ENCODE measurements around the gene C4orf50. TPM values are rescaled to one million over a fixed set of nuclear protein-coding genes. Genes with fewer than 3 reads are reported as not detected.

The C4orf50 gene
- total and polyA plus RNA-seq, 2 of the 8 experiments (the other 6 are each of a cell fraction or from before 2014, with no cell fraction given), result 0.08 to 0.22 TPM

DNA sequence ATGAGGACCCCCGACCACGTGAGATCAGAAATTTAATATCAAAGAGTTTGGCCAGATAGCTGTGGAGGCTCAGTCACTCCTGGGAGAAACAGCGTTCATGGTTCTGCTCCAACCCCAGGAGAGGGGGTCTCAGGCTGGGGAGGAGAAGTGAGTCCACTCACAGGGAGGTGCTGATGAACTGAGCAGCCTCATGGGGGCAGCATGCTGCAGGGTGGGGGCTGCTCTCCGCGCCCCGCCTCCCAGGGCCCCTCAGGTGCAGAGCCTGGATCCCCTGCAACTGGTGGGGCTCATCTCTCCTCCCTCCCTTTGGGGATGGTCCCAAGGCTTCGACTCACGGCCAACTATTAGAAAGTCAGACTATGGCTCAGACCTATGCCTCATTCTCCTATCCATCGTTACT lies 26.6 kb upstream of the C4orf50 start:
- Histone ChIP-seq H3K9ac (replicated peaks in 1 of 4; ENCODE audit: extremely low read depth in 1 of 4, low read depth in 3 of 4, low read length in 3 of 4) (no peak overlapping the region), H4K8ac (ENCODE audit: extremely low read depth, insufficient read depth, low read length) (no peak overlapping the region), H3K18ac (ENCODE audit: extremely low read depth, low read length) (no peak overlapping the region), H3K27ac (ENCODE audit: low read depth, low read length) (no peak overlapping the region), H2AK5ac (ENCODE audit: low read depth, low read length) (no peak overlapping the region), H3K23ac (ENCODE audit: insufficient read length) (no peak overlapping the region), H3K4ac (replicated peaks; ENCODE audit: insufficient read length, low read depth, low read length) (no peak overlapping the region), H3K79me2 (ENCODE audit: control insufficient read depth in 1 of 2, insufficient read depth in 2 of 2, low read length in 2 of 2) (no peaks in the 10 kb centered on the region), H2BK120ac (replicated peaks; ENCODE audit: low read depth, low read length) (no peak overlapping the region), H2BK5ac (ENCODE audit: low read depth, low read length) (no peak overlapping the region), H2BK15ac (ENCODE audit: low read length) (no peak overlapping the region), H3K14ac (ENCODE audit: insufficient read length) (no peak overlapping the region), H3K56ac (replicated peaks; ENCODE audit: insufficient read length, low read depth, low read length) (no peak overlapping the region), H3K27me3 (replicated peaks in 1 of 4; ENCODE audit: control insufficient read depth in 3 of 4, extremely low read depth in 1 of 4, insufficient read depth in 3 of 4, low read length in 3 of 4) (no peaks in the 10 kb centered on the region; a peak in 1 of 7 replicates), H3K36me3 (ENCODE audit: control insufficient read depth in 2 of 4, insufficient read depth in 4 of 4, low read length in 3 of 4) (no peaks in the 10 kb centered on the region), H3K4me3 (ENCODE audit: extremely low read depth in 1 of 4, insufficient read depth in 2 of 4, low read depth in 3 of 4, low read length in 4 of 4) (no peak overlapping the region), H3K9me3 (ENCODE audit: insufficient read depth in 2 of 2, low read depth in 1 of 2, low read length in 1 of 2) (no peaks in the 10 kb centered on the region), H2BK12ac (ENCODE audit: low read depth, low read length) (no peak overlapping the region), H3K4me1 (replicated peaks in 1 of 4; ENCODE audit: control insufficient read depth in 3 of 4, insufficient read depth in 4 of 4, low read length in 3 of 4) (no peaks in the 10 kb centered on the region; a peak in 1 of 7 replicates), H2BK20ac (ENCODE audit: low read length) (no peak overlapping the region), H4K20me1 (replicated peaks in 1 of 2; ENCODE audit: control insufficient read depth in 1 of 2, insufficient read depth in 2 of 2, low read length in 2 of 2) (peaks cover 2 to 6% of the 10 kb centered on the region in 2 experiments), H4K91ac (replicated peaks; ENCODE audit: insufficient read length, low read length) (no peak overlapping the region), H3K23me2 (ENCODE audit: low read depth, low read length) (no peaks in the 10 kb centered on the region), H4K5ac (ENCODE audit: insufficient read length, low read depth, low read length) (no peak overlapping the region), H3K79me1 (ENCODE audit: low read depth, low read length) (no peaks in the 10 kb centered on the region), H2AFZ (ENCODE audit: low read length) (no peak overlapping the region), H3K4me2 (ENCODE audit: insufficient read depth in 1 of 2, low read depth in 2 of 2, low read length in 2 of 2) (no peak overlapping the region)
- TF ChIP-seq, protein P1, sequence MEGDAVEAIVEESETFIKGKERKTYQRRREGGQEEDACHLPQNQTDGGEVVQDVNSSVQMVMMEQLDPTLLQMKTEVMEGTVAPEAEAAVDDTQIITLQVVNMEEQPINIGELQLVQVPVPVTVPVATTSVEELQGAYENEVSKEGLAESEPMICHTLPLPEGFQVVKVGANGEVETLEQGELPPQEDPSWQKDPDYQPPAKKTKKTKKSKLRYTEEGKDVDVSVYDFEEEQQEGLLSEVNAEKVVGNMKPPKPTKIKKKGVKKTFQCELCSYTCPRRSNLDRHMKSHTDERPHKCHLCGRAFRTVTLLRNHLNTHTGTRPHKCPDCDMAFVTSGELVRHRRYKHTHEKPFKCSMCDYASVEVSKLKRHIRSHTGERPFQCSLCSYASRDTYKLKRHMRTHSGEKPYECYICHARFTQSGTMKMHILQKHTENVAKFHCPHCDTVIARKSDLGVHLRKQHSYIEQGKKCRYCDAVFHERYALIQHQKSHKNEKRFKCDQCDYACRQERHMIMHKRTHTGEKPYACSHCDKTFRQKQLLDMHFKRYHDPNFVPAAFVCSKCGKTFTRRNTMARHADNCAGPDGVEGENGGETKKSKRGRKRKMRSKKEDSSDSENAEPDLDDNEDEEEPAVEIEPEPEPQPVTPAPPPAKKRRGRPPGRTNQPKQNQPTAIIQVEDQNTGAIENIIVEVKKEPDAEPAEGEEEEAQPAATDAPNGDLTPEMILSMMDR (IDR thresholded peaks at IDR 0.05; ENCODE audit: control extremely low read depth in 1 of 3, insufficient read depth in 1 of 3, low read depth in 1 of 3, low read length in 3 of 3), result peak in 2 of 3 experiments; percentile 74 to 77; a peak in 3 of 4 replicates
- TF ChIP-seq RAD21 (IDR thresholded peaks at IDR 0.05 in 1 of 2, conservative IDR thresholded peaks at IDR 0.05 in 1 of 2; ENCODE audit: low read depth in 2 of 2, low read length in 2 of 2) (peak; percentile 56 to 65), YY1 (IDR thresholded peaks at IDR 0.05; ENCODE audit: low read depth, low read length) (no peak), TAF7 (optimal IDR thresholded peaks at IDR 0.05; ENCODE audit: borderline replicate concordance, low read depth, low read length) (no peak)
- DNase-seq (ENCODE audit: low read depth in 1 of 2, low spot score in 2 of 2) (peak in 1 of 2 experiments; percentile 68), FAIRE-seq (no peak)
- ChIA-PET CTCF (ENCODE audit: partially characterized antibody) (interaction anchor here (0.6 to 2.0 kb wide), 8 partner anchors 9 to 1152 kb away, joined by 3 to 6 read pairs (median 3); no protein-coding TSS in a partner anchor), POLR2A (ENCODE audit: partially characterized antibody) (interaction anchor here (0.9 kb wide), 1 partner anchor 34 kb away, joined by 3 read pairs; no protein-coding TSS in a partner anchor)
- 58% methylated on average over 9 of the region's 9 CpGs; no CpG with 5 or more reads in 1 of the 2 experiments for WGBS, 2 experiments (ENCODE audit: extremely low coverage in 1 of 2, insufficient coverage in 1 of 2, insufficient read length in 1 of 2, insufficient replicate concordance in 2 of 2, low coverage in 1 of 2, low lambda C conversion rate in 2 of 2, missing lambda C conversion rate in 1 of 2)

Measured in H1 (cell line).